Inflammatory macrophage (primary cell): ENCODE measurements around the gene HSDL1.

Experiments used
- DNase-seq, 2 donors: peaks; one replicate each; pipeline ENCODE4 v3.0.0-alpha.2; 2020 to 2022

Gene HSDL1

GRCh38 chr16:84107921-84108320 is 37.1 kb downstream of the HSDL1 start:
- DNase-seq: no peak

- no peak for DNase-seq
Measured at GRCh38 chr16:84105948-84106740, 38.8 kb downstream of the HSDL1 start.

- DNase-seq: no peak
Measured at GRCh38 chr16:84105301-84105815, 39.6 kb downstream of the HSDL1 start.

- DNase-seq: no peak
Measured at GRCh38 chr16:84104231-84104630, 40.7 kb downstream of the HSDL1 start.

- no peak for DNase-seq
Measured at GRCh38 chr16:84103678-84104077, 41.3 kb downstream of the HSDL1 start.

GRCh38 chr16:84098939-84099338 is 46.0 kb downstream of the HSDL1 start:
- no peak for DNase-seq

GRCh38 chr16:84096447-84097005 is 48.5 kb downstream of the HSDL1 start:
- no peak for DNase-seq

GRCh38 chr16:84095466-84095865 is 49.5 kb downstream of the HSDL1 start:
- DNase-seq: no peak

GRCh38 chr16:84093879-84094270 is 51.1 kb downstream of the HSDL1 start:
- DNase-seq: no peak

GRCh38 chr16:84093120-84093878 is 51.7 kb downstream of the HSDL1 start:
- DNase-seq: no peak

GRCh38 chr16:84091460-84091859 is 53.5 kb downstream of the HSDL1 start:
- DNase-seq: no peak

GRCh38 chr16:84090211-84090610 is 54.8 kb downstream of the HSDL1 start:
- DNase-seq: no peak

- DNase-seq: no peak
Measured at GRCh38 chr16:84088695-84089395, 56.1 kb downstream of the HSDL1 start.

- DNase-seq: no peak
Measured at GRCh38 chr16:84087466-84088151, 57.4 kb downstream of the HSDL1 start.

- DNase-seq: no peak
Measured at GRCh38 chr16:84087001-84087400, 58.0 kb downstream of the HSDL1 start.

- DNase-seq: no peak
Measured at GRCh38 chr16:84086341-84086740, 58.6 kb downstream of the HSDL1 start.

- DNase-seq: peak; percentile 36 to 58
Measured at GRCh38 chr16:84085773-84086172, 59.2 kb downstream of the HSDL1 start.

- no peak for DNase-seq
Measured at GRCh38 chr16:84085271-84085667, 59.7 kb downstream of the HSDL1 start.

GRCh38 chr16:84084570-84085270 is 60.3 kb downstream of the HSDL1 start:
- peak in 1 of 2 donors; percentile 40 for DNase-seq

- DNase-seq: peak; percentile 70 to 83
Measured at GRCh38 chr16:84082835-84083569, 62.0 kb downstream of the HSDL1 start.

- DNase-seq: no peak
Measured at GRCh38 chr16:84082110-84082509, 62.9 kb downstream of the HSDL1 start.
